GM21447 (cell line): ENCODE measurements around the gene TOMM6.
"Not testable (repeated sequence)": the region's sequence is repeated elsewhere in the genome, so short reads cannot be mapped to it uniquely, and the experiment has no call there.

Source experiments
- ATAC-seq: cut with Tn5 transposase; IDR thresholded peaks from one replicate; pipeline ENCODE4 v1.9.1; 2021; ENCODE audit not compliant: unreplicated experiment

TOMM6 gene

DNA sequence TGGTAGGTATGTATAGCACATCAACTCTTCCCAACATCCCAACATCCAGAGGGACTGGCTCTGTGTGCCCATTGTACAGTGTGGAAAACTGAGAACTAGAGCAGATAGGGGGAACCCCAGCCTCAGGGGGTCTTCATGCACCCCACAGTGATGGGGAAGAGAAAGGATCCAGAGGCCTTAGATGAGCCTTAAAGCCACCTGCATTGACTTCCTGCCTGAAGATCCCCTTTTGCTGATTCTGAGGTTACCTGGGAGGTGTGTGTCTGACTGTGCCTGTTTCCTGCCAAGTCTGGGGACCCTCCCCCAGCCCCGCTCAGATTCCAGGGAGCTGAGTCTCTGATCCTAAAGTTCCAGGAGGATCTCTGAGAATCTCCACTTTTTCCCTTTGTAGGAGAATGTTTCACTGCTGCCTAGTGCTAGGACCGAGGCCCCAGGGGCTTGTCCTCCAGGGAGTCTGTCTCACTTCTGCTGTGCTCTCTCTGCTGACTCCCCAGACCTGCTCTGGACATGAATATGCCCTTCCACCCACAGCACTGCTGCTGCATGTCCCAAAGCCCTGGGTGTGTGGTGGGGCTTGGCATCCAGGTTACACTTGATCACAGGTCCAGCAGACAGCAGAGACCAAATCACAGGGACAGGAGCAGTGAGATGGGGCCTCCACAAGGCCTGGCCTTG lies 27.5 kb upstream of the TOMM6 start:
- ATAC-seq, result no peak

DNA sequence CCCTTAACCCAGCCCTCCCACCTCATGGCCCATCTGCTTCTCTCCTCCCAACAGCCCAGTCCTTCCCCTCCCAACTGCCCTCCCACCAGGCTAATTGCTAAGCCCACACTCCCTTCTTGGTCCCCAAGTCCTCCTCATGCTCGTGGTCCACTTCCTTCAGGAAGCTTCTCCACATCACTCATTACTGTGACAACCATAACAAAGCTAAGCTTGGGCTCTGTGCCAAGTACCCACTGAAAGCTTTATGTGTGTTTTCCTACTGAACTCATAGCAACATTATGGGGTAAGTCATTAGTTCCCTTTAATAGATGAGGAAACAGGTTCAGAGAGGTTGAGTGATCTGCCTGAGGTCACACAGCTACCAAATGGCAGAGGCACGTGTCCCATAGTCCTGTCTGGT lies 24.0 kb upstream of the TOMM6 start:
- ATAC-seq, result no peak

DNA sequence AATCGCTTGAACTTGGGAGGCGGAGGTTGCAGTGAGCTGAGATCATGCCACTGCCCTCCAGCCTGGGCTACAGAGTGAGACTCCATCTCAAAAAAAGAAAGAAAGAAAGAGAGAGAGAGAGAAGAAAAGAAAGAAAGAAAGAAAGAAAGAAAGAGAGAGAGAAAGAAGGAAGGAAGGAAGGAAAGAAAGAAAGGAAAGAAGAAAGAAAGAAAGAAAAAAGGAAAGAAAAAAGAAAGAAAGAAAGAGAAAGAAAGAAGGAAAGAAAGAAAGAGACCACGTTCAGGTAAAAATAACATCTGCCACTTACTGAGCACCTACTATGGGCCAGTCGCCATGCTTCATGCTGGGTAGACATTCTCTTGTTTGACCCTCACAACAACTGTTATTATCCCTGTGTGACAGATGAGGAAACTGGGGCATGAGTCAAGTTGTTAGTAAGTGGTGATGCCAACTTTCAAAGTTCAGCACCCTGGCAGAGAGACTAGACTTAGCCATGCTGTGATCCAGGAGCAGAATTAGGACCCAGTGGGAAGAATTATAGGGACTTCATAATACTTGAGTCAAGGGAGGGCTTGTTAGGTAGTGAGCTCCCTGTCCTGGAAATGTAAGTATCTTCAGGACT lies 21.3 kb upstream of the TOMM6 start:
- ATAC-seq, result not testable (repeated sequence)

DNA sequence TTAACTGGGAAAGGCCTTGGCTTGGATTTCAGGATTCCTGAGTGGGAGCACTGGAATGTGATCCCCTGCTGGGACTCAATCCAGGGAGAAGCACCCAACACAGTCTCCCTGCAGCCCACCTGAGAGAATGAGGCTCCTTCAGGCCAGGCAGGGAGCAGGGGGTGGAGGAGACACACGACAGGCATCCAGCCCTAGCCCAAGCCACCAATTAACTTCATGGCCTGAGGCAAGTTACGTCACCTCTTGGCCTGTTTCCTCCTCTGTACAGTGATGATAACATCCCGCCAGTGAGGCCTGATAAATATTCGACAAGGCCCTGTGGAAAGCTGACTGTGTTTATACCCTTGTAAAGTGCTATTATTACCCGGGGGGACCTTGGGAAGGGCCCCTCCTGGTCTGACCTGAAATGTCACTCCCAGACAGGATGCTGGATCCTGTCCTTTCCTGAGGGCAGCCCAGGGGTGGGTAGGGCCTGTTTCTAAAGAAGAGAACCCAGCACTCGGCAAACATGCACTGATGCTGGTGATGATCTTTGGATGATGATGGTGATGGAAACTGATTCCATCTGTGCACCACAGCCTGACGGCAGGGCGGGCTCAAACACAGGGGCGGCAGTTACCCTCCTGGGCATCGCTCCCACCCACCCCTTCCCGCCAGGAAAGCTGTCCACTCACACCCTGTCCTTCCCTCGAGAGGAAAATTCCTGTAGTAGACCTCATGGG lies 20.2 kb upstream of the TOMM6 start:
- no peak for ATAC-seq

DNA sequence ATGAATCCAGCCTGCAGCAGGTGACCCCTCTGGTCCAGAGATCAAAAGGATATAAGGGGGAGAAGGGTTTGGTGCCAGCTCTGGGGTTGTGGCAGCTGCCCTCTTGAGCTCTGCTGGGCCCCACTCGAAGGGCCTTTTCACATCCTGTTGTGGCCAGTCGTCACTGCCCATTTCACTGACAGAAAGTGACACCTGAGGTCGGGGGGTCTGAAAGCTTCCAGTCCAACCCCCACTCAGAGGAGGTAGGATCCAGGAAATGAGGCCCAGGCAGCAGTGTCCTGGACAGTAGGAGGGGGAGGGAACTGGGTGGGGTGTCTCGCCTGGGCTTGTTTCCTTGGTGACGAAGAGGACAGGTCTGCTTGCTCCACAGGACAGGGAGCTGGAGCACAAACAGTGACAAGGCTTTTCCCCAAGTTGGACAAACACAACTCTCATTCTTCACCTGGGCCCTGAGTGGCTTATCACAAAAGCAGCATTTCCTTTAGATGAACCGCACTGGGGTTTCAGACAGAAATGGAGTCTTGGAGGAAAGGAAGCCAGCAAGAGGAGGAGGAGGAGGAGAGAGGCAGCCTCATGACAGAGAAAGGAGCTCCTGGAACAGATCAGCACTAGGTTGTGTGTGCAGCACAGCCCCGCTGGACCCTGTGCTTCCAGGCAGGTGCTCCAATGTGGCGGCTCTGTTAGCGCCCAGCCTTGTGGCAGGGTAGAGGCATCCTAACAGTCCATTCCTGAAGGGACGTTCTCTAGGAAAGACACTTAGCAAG lies 18.8 kb upstream of the TOMM6 start:
- no peak for ATAC-seq

DNA sequence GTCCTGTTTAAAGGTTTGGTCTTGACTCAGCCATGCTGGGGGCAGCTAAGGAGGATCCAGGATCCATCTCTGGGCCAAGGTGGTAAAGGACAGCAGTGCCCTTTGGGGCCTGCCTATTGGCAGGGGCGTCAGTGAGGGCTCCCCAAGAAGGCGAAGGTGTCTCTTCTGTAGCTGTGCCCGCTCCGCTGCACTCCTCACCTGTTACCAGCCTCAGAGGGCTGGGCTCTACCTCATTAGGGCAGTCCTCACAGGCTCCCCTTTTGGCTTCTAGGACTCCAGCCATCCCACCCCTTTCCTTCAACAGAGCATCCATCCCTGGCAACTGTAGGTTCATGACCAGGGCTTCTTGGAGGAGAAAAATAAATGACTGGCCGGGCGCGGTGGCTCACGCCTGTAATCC lies 18.1 kb upstream of the TOMM6 start:
- ATAC-seq, result no peak

DNA sequence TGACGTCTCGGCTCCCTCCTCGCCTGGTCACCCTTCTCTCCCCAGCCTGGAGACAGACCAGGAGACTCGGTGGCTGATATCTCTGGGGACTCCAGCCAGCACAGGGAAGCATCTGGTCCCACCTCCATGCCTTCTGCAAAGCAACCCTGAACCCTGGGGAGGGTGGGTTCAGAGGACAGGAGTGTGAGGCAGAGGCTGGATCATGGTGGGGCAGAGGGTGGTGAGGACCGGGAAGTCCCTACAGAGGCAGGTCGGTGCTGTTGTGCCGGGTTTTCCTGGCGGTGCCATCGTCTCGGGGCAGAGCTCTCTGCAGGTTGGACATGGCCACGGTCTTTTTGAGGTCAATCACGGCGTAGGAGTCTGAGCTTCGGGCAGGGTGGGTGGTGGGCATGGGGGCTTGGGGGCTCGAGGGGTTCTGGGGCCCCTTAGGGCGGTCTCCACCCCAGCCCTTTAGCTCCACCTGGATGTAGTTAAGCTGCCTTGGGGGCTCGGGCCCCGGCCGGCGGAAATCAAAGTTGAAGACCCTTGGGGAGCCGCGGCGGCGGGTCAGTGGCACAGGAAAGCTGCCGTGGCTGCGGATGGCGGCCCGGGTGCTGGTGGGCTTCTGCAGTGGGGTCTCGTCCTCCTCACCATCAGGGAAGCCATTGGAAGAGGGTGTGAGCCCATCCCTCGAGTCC lies 17.0 kb upstream of the TOMM6 start:
- ATAC-seq, result no peak

DNA sequence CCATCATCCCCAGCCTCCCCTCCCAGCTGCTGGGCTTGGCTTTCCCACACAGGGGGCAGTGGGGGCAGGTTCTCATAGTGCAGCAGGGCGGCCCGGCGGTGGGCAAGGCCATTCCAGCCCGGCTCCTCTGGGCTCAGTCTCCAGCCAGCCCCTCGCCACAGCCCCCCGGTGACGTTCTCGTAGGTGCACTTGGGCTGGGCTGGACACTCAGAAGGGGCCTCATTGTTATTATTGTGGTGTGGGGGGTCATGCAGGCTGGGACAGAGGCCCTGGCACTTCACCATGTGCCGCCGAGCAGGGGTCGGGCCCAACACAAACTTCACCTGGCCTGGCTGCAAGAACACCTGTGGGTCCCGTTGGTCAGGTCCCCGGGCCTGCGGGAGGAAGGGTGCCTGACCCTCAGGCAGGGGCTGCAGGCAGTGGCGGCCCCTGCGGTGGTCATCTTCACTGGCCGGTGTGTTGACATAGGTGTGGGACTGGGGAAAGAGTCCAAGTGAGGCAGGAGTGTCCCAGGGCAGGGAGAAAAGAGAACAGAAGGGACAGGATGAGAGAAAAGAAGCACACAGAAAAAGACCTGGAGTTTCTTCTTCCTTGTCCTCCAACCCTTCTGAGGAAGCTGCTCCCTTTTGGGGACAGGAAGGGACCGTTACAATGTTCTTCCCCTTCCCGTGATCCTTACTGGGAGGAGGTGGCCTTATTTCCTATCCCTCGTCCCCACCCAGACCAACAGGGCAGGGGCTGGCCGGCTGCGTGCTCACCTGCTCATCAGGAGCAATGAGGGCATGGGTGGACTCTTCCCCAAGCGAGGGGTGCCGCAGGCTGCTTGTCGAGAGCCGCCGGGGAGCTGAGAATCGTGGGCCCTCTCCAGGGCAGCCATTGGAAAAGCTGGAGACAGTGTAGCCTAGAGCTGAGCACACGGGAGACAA lies 16.2 kb upstream of the TOMM6 start:
- ATAC-seq, result no peak

- no peak for ATAC-seq
These were observed 12.7 kb upstream of the TOMM6 start for GRCh38 chr6:41774841-41775240.

DNA sequence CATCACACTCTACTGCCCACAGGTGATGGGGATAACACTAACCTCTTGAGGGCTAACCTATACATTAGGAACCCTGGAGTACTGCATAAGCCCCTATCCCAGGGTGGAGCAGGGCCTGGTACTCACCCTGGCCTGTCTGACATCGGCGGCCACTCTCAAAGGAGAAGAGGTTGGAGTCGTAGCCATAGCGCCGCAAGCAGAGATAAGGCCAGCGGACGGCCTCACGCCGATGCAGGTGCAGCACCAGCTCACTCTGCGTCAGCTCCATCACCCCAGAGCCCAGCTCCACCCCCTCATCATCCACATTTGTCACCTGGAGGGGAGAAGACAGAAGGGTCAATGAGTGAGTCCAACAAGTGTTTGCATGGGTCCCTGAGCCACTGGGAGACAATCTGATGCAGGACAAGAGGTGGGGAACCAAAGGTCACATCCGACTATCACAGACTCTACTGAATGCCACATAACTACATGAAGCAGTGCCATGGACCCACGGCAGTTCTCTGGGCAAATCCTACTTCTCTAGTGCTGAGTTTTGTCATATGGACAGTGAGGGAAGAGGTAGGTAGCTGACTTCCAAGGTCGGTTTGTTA lies 12.1 kb upstream of the TOMM6 start:
- ATAC-seq, result no peak

- ATAC-seq, result no peak
These were observed 9.8 kb upstream of the TOMM6 start for GRCh38 chr6:41777551-41778285.

DNA sequence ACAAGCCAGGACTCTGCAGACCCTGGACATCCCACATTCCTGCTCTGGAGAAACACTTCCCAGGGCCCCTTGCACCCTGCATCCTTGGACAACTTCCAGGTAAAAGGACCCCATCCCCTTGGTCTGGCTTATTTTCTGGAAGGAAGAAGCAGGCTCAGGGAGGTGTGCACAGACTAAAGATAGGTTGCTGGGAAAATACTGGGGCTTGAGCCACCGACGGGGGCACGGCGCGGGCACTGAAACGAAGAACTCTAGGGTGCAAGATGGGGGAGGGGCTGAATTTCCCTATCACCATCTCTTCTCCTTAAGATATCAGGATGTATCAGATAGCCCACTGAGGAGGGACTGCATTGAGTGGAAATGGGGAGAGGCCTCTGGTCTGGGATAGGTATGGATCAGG lies 8.6 kb upstream of the TOMM6 start:
- no peak for ATAC-seq

DNA sequence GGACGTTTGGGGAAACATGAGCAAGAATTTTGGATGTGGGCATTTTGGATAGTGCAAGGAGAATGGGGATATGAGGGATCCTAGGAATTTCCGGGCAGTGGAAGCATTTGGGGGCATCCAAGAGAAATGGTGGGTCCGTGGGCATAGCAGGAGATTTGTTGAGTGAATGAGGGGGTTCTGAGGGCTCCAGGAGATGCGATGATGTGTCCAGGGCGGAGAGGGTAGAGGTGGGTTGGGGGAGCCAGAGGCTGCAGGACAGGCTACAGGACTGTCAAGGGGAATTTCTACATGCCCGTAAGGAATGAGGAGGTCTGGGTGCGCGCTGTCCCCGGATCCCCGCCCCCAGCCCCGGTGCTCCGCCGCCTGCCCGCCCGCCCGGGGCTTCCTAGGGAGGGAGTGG lies 8.2 kb upstream of the TOMM6 start:
- no peak for ATAC-seq

DNA sequence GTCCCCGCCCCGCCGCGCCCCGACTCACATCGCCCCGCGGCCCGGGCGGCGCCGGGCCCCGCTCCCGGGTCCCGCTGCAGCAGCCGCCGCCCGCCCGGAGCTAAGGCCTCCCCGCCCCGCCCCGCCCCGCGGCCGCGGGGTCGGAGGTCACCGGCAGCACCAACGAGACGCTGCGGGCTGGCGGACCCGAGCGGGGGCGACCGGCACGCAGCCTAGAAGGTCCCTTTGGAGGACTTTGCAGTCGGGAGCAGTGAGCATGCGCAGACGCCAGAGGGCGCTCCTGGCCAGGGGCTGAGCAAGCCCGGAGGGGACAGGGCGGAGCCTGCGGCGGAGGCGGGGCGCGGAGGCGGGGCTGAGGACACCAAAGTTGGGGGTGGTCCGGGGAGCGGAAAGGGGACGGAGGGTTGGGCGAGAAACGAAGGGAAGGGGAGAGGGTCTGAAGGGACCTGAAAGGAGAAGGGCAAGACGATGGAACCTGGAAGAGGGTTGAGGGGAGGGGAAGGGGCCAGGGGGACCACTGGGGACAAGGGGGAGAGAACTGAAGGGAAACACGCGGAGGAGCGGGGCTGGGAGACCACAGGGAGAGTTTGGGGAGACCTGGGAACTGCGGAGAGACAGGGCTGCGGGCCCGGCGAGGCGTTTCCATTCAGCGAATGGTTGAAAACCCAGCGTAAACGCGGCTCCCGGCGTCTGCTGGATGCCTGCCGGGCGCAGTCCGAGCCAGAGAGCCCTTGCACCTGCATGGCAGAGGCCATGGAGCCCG lies 7.5 kb upstream of the TOMM6 start, which contains the start of gene FRS3:
TSS of gene FRS3 (minus strand) at position 113 of the 763 bp plus-strand sequence. CDS start 2,913 bp downstream, outside the sequence.
- ATAC-seq, result peak; percentile 94

DNA sequence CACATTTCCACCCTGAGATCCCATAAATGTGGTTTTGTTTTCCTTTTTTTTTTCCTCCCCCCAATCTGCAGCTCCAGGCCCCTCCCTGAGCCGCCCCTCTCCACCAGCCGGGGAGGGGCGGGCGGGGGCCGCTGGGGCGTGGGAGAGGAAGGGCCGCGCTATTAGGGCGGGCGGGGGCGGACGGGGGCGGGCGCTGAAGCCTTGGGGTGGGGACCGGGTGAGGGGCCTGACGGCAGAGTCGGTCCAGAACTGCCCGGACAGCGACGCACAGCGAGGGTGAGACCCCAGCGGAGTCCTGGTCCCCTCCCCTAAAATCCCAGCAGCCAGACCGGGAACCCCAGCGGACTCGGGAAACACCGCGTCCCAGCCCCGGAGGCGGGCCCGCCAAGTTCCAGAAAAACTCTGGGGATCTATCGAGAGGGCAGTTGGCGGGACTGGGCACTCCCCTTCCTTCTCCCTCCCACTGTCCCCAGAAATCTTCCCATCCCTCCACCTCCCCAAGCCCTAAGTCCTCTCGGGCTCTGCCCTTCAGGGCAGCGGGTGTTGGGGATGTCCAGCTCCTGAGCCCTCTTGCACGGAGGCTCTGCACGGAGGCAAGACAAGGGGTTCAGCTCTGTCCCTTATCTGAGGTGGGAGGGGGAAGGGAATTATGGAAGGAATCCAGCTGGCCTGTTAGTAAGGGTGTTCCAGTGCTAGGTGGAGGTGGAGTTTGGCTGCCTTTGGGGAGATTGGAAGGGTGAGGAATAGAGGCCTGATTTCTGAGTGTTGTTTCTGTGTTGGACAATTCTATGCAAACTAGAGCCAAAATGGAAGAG lies 6.7 kb upstream of the TOMM6 start, which contains the start of gene PRICKLE4:
TSS of gene PRICKLE4 (plus strand) at position 232 of the 815 bp plus-strand sequence. CDS start 2,692 bp downstream, outside the sequence.
- ATAC-seq, result no peak

DNA sequence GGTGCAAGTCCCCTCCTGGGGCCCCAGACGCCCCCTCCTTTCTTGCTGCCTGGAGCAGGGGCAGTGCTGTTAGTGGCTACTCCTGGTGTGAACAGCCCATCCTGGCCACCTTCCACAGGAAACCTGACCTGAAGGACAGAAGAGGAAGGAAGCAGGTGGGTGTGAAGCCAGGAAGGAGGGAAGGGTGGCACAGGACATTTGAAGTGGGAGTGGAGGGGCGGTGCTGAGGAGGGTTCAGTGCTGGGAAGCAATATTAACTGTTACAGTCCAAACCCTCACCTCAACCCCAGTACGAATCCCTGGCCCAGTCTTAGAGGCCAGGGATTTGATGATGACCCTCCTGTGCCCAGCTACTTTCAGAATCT lies 6.1 kb upstream of the TOMM6 start:
- ATAC-seq, result no peak

DNA sequence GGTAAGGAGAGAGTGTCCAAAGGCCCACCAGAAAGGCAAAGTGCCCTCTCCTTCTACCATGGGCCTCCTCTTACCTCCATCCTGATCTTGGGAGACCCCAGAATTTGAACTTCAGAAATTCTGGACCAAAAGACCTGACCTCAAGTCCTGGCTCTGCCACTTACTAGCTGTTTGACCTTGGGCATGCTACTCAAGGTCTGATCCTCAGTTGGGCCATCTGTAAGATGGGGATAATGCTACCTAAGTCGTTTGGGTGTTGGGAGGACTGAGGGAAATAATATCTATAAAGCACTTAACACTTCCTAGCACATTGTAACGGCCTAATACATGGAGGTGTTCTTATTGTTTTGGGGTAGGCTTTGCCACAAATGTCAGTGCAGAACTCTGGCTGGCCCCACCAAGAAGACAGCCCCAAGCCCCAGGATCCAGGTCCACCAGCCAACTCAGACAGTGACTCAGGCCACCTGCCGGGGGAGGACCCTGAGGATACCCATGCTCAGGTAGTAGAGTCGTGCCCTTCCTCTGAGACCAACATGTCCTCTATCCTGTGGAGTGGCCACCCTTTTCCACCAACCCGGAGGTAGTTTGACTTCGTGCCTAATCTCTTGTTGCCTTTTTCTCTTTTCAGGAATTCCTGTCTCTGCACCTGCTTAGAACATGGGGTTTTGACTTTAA lies 4.3 kb upstream of the TOMM6 start:
- no peak for ATAC-seq
